ENCODE results near the gene CDHR4. TPM values are rescaled to one million over a fixed set of nuclear protein-coding genes. Genes with fewer than 3 reads are reported as not detected.

Gene CDHR4
- total and polyA plus RNA-seq, 2 of the 8 experiments (the other 6 are each of a cell fraction or from before 2014, with no cell fraction given), result 0.50 to 0.60 TPM

DNA sequence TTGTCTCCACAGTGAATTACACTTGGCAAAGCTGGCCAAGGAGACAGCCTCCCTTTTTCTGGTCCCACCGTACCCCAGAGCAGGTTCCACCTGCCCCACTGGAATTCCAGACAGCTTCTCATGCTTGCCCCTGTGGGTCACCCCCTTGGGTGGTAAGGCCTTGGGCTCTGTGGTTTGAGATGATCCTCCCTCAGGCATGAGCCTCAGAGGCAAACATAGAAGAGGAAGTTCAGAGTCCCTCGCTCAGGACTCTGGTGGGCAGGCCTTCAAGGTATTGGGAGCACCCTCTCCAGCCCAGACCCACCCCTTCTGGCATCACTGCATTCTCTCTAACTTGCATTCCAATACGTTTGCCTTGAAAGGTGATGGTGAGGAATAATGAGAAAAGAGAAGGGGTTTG lies 31.7 kb upstream of the CDHR4 start:
- no peak overlapping the region for H2BK20ac ChIP-seq (ENCODE audit: low read length)
- H3K79me1 ChIP-seq (ENCODE audit: low read depth, low read length), result no peaks in the 10 kb centered on the region
- no peak overlapping the region for H3K27ac ChIP-seq (ENCODE audit: low read depth, low read length)
- H2BK15ac ChIP-seq (ENCODE audit: low read length), result no peak overlapping the region
- no peaks in the 10 kb centered on the region for H3K27me3 ChIP-seq (replicated peaks in 1 of 4; ENCODE audit: control insufficient read depth in 3 of 4, extremely low read depth in 1 of 4, insufficient read depth in 3 of 4, low read length in 3 of 4)
- H4K20me1 ChIP-seq (replicated peaks in 1 of 2; ENCODE audit: control insufficient read depth in 1 of 2, insufficient read depth in 2 of 2, low read length in 2 of 2), result peaks cover 2 to 3% of the 10 kb centered on the region in 2 experiments
- 78% methylated on average over 3 of the region's 3 CpGs; no CpG with 5 or more reads in 1 of the 2 experiments for WGBS, 2 experiments (ENCODE audit: extremely low coverage in 1 of 2, insufficient coverage in 1 of 2, insufficient read length in 1 of 2, insufficient replicate concordance in 2 of 2, low coverage in 1 of 2, low lambda C conversion rate in 2 of 2, missing lambda C conversion rate in 1 of 2)
- peaks cover 10 to 32% (median 25%) of the 10 kb centered on the region in 4 experiments; a peak in 6 of 8 replicates for H3K36me3 ChIP-seq (ENCODE audit: control insufficient read depth in 2 of 4, insufficient read depth in 4 of 4, low read length in 3 of 4)
- H3K4me1 ChIP-seq (replicated peaks in 1 of 4; ENCODE audit: control insufficient read depth in 3 of 4, insufficient read depth in 4 of 4, low read length in 3 of 4), result no peaks in the 10 kb centered on the region
- H3K14ac ChIP-seq (ENCODE audit: insufficient read length), result no peak overlapping the region
- H4K91ac ChIP-seq (replicated peaks; ENCODE audit: insufficient read length, low read length), result no peak overlapping the region
- no peaks in the 10 kb centered on the region for H3K79me2 ChIP-seq (ENCODE audit: control insufficient read depth in 1 of 2, insufficient read depth in 2 of 2, low read length in 2 of 2)
- H3K56ac ChIP-seq (replicated peaks; ENCODE audit: insufficient read length, low read depth, low read length), result no peak overlapping the region
- H2AFZ ChIP-seq (ENCODE audit: low read length), result no peak overlapping the region
- H3K4me2 ChIP-seq (ENCODE audit: insufficient read depth in 1 of 2, low read depth in 2 of 2, low read length in 2 of 2), result no peak overlapping the region
- no peak overlapping the region for H4K5ac ChIP-seq (ENCODE audit: insufficient read length, low read depth, low read length)
- no peak overlapping the region for H3K4me3 ChIP-seq (ENCODE audit: extremely low read depth in 1 of 4, insufficient read depth in 2 of 4, low read depth in 3 of 4, low read length in 4 of 4)
- H4K8ac ChIP-seq (ENCODE audit: extremely low read depth, insufficient read depth, low read length), result no peak overlapping the region
- H3K9ac ChIP-seq (replicated peaks in 1 of 4; ENCODE audit: extremely low read depth in 1 of 4, low read depth in 3 of 4, low read length in 3 of 4), result no peak overlapping the region
- no peak overlapping the region for H2BK12ac ChIP-seq (ENCODE audit: low read depth, low read length)
- H3K23me2 ChIP-seq (ENCODE audit: low read depth, low read length), result no peaks in the 10 kb centered on the region
- H2BK5ac ChIP-seq (ENCODE audit: low read depth, low read length), result no peak overlapping the region
- H3K18ac ChIP-seq (ENCODE audit: extremely low read depth, low read length), result no peak overlapping the region
- DNase-seq (ENCODE audit: low read depth in 1 of 2, low spot score in 2 of 2) (no peak), FAIRE-seq (no peak)
- H3K4ac ChIP-seq (replicated peaks; ENCODE audit: insufficient read length, low read depth, low read length), result no peak overlapping the region
- TF ChIP-seq, protein P1, sequence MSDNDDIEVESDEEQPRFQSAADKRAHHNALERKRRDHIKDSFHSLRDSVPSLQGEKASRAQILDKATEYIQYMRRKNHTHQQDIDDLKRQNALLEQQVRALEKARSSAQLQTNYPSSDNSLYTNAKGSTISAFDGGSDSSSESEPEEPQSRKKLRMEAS (IDR thresholded peaks at IDR 0.05), result no peak
- TF ChIP-seq BACH1 (IDR thresholded peaks at IDR 0.05; ENCODE audit: low read length) (no peak), MAFK (IDR thresholded peaks at IDR 0.05; ENCODE audit: low read depth, low read length) (no peak), KDM4A (IDR thresholded peaks at IDR 0.05; ENCODE audit: low read depth, low read length, severe bottlenecking) (no peak), SUZ12 (IDR thresholded peaks at IDR 0.05; ENCODE audit: low read length) (no peak), SAP30 (IDR thresholded peaks at IDR 0.05; ENCODE audit: insufficient read depth, insufficient replicate concordance, low read length) (no peak), POLR2AphosphoS5 (IDR thresholded peaks at IDR 0.05; ENCODE audit: low read depth, low read length) (no peak), POU5F1 (IDR thresholded peaks at IDR 0.05; ENCODE audit: low read depth, low read length) (no peak), SRF (IDR thresholded peaks at IDR 0.05; ENCODE audit: low read depth, low read length) (no peak), ASH2L (IDR thresholded peaks at IDR 0.05; ENCODE audit: low read length) (no peak), FOSL1 (IDR thresholded peaks at IDR 0.05; ENCODE audit: insufficient read depth, low read depth, low read length) (no peak), NRF1 (IDR thresholded peaks at IDR 0.05; ENCODE audit: low read depth, low read length) (no peak)
- TF ChIP-seq, protein P2, sequence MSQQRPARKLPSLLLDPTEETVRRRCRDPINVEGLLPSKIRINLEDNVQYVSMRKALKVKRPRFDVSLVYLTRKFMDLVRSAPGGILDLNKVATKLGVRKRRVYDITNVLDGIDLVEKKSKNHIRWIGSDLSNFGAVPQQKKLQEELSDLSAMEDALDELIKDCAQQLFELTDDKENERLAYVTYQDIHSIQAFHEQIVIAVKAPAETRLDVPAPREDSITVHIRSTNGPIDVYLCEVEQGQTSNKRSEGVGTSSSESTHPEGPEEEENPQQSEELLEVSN (IDR thresholded peaks at IDR 0.05), result no peak
- no peak overlapping the region for H2BK120ac ChIP-seq (replicated peaks; ENCODE audit: low read depth, low read length)
- H2AK5ac ChIP-seq (ENCODE audit: low read depth, low read length), result no peak overlapping the region
- H3K9me3 ChIP-seq (ENCODE audit: insufficient read depth in 2 of 2, low read depth in 1 of 2, low read length in 1 of 2), result no peaks in the 10 kb centered on the region
- POLR2A ChIA-PET (ENCODE audit: partially characterized antibody), result interaction anchor here (1.3 kb wide), 1 partner anchor 28 kb away, joined by 3 read pairs; the partner anchor contains the start of gene INKA1
- CTCF ChIA-PET (ENCODE audit: partially characterized antibody), result interaction anchor here (0.9 to 15.2 kb wide), 5 partner anchors 8 to 74 kb away, joined by 4 to 306 read pairs (median 10); partner anchors contain the start of gene MST1R
- no peak overlapping the region for H3K23ac ChIP-seq (ENCODE audit: insufficient read length)
